PC-3 (cell line): ENCODE measurements around the gene PNO1.

Experiments used
- EZH2 ChIP-seq: fragments of 300-600 bp; sonication (generic); IDR thresholded peaks from one replicate; pipeline ENCODE4 v1.6.1; 2017; ENCODE audit warnings: antibody characterized with exemption, mild to moderate bottlenecking, low read length; ENCODE audit not compliant: unreplicated experiment
- EZH2phosphoT487 ChIP-seq: fragments of 300-600 bp; sonication (generic); IDR thresholded peaks from 2 replicates; pipeline ENCODE4 v1.6.1; 2018; ENCODE audit warnings: mild to moderate bottlenecking, antibody characterized with exemption, low read length, borderline replicate concordance
- TF ChIP-seq, protein P1 (sequence below): fragments of 300-600 bp; sonication (generic); conservative IDR thresholded peaks from 2 replicates; pipeline ENCODE4 v1.5.1; 2017; ENCODE audit warnings: antibody characterized with exemption, low read depth, mild to moderate bottlenecking, low read length

DNA sequence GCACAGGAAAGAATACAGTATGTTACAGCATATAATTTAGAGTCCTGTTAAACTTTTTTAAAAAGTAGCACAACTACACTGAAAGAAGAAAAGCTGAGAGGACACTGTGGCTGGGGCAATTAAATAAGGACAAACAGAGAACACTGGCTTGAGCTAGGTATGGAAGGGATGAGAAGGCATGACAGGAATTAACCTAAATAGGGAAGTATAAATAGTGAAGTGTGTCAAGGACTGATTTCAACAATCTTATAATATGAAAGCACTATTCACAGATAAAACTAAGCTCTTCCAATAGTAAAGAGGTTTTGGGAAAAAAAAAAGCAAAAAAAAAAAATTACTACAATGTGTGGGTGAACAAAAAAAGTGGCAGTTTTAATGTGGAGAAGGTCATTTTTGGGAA, 49.1 kb downstream of the PNO1 start:
- TF ChIP-seq, protein P1, sequence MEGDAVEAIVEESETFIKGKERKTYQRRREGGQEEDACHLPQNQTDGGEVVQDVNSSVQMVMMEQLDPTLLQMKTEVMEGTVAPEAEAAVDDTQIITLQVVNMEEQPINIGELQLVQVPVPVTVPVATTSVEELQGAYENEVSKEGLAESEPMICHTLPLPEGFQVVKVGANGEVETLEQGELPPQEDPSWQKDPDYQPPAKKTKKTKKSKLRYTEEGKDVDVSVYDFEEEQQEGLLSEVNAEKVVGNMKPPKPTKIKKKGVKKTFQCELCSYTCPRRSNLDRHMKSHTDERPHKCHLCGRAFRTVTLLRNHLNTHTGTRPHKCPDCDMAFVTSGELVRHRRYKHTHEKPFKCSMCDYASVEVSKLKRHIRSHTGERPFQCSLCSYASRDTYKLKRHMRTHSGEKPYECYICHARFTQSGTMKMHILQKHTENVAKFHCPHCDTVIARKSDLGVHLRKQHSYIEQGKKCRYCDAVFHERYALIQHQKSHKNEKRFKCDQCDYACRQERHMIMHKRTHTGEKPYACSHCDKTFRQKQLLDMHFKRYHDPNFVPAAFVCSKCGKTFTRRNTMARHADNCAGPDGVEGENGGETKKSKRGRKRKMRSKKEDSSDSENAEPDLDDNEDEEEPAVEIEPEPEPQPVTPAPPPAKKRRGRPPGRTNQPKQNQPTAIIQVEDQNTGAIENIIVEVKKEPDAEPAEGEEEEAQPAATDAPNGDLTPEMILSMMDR: no peak
- TF ChIP-seq EZH2: no peak
- TF ChIP-seq EZH2phosphoT487: no peak
